GM23248 (cell line): ENCODE data around the gene MIA2.

ENCODE experiments used
- EZH2 ChIP-seq: fragments of 200-600 bp; sonication (generic); IDR thresholded peaks from 2 replicates; pipeline ENCODE4 v1.6.1; 2018; ENCODE audit warnings: antibody characterized with exemption, mild to moderate bottlenecking; ENCODE audit not compliant: insufficient read depth, poor library complexity, severe bottlenecking
- EZH2phosphoT487 ChIP-seq: fragments of 200-600 bp; sonication (generic); IDR thresholded peaks from 2 replicates; pipeline ENCODE4 v1.6.1; 2018; ENCODE audit warnings: antibody characterized with exemption, moderate library complexity, mild to moderate bottlenecking, low read depth; ENCODE audit not compliant: insufficient read depth

GRCh38 chr14:39203659-39204606 lies 29.8 kb upstream of the MIA2 start:
- no peak for TF ChIP-seq EZH2
- TF ChIP-seq EZH2phosphoT487, result no peak
